Dendritic cell treated with granulocyte-macrophage colony-stimulating factor and Interleukin-4, amounts not matched to agents 40 ng/mL and 50 ng/mL, for 4 days (primary cell): ENCODE measurements around the gene DRD3.
A peak's percentile ranks its signal among the peaks of the same experiment; 100 is the strongest.

Source experiments
- H3K27ac Mint-ChIP-seq: one replicate; pipeline ENCODE4 v1.8.0; 2022; ENCODE audit warnings: mild to moderate bottlenecking, mixed read lengths
- H3K27me3 Mint-ChIP-seq: one replicate; pipeline ENCODE4 v1.8.0; 2022; ENCODE audit warnings: mild to moderate bottlenecking, mixed read lengths
- H3K36me3 Mint-ChIP-seq: one replicate; pipeline ENCODE4 v1.8.0; 2022; ENCODE audit warnings: low read depth, mixed read lengths
- H3K4me1 Mint-ChIP-seq: one replicate; pipeline ENCODE4 v1.8.0; 2022; ENCODE audit warnings: low read depth, mixed read lengths
- H3K4me3 Mint-ChIP-seq: one replicate; pipeline ENCODE4 v1.8.0; 2022; ENCODE audit warnings: mild to moderate bottlenecking, moderate library complexity, mixed read lengths
- H3K9me3 Mint-ChIP-seq: one replicate; pipeline ENCODE4 v1.8.0; 2022; ENCODE audit warnings: mixed read lengths
- intact Hi-C: fragments of 100-400 bp; cut with micrococcal nuclease; formaldehyde crosslinking; loops from one replicate; pipeline ENCODE4 v1.15.0; 2022

Gene DRD3

DNA sequence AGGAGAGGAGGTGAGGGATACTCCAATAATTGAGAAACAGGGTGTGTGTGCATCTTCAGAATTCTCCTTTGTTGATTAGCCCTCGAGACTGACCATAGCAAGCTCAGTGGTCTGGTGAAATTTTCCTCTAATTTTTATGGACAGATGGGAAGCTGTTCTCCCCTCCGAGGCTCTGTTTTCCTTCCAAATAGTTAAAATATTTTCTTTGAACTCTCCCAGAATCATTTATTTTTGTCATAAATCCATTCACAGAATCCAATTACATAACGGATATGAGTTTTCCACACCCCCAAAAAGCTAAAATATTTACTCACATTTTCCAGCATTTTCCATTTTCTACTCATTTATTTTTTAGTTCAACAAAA is 85.9 kb downstream of the DRD3 start:
- Mint-ChIP-seq H3K27me3 (no peaks in the 10 kb centered on the region), H3K4me3 (no peak overlapping the region)

DNA sequence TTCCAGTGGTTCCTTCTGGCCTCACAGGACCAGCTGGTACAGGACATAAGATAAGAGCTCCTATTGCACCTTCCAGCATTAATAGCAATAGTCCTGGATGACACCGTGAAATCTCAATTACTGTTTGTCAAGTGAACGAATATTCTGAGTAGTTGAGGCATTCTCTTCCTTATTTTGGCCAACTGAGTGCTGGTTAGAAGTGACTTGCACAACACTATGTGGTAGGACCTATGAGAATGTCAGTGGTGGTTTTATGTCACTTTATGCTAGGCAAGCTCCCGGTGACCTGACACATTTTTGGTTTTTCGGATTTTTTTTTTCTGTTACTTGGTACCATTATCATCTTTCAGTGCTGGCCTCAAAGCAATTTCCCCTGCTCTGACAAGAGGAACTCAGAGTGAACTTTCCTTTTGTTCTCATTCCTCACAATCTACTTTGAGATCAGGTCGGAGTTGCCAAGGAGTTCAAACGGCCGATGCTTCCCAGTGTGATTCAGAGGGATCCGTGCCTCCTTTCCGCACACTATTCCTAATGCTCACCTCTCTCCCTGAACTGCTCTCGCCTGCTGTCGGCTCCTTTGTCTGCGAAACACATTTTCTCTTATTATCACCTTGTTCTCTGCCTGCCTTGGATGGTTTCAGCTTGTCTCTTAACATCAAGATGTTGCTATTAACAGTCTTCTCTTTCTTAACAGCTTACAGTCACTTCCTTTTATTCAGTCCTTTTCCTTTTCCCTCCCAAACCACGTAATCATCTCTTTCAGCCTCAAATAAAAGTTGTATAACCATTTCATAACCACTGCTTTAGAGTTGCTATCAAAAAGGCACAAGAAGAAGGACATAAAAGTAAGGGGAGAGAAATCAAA is 86.5 kb downstream of the DRD3 start:
- H3K4me1 Mint-ChIP-seq, result peaks cover 25% of the 10 kb centered on the region
- peaks cover 7% of the 10 kb centered on the region for H3K36me3 Mint-ChIP-seq
- H3K27me3 Mint-ChIP-seq, result no peaks in the 10 kb centered on the region
- H3K9me3 Mint-ChIP-seq, result peaks cover 6% of the 10 kb centered on the region
- intact Hi-C loops, result no loop called here
- peak overlapping the region; percentile 14 for H3K4me3 Mint-ChIP-seq
- peak overlapping the region; percentile 3 for H3K27ac Mint-ChIP-seq

More for the DNA sequence above, 85.9 kb downstream of the DRD3 start:
- peak overlapping the region; percentile 3 for H3K27ac Mint-ChIP-seq
- peaks cover 1% of the 10 kb centered on the region for H3K36me3 Mint-ChIP-seq
- H3K9me3 Mint-ChIP-seq, result no peaks in the 10 kb centered on the region
- peaks cover 25% of the 10 kb centered on the region for H3K4me1 Mint-ChIP-seq
- intact Hi-C loops, result no loop called here

DNA sequence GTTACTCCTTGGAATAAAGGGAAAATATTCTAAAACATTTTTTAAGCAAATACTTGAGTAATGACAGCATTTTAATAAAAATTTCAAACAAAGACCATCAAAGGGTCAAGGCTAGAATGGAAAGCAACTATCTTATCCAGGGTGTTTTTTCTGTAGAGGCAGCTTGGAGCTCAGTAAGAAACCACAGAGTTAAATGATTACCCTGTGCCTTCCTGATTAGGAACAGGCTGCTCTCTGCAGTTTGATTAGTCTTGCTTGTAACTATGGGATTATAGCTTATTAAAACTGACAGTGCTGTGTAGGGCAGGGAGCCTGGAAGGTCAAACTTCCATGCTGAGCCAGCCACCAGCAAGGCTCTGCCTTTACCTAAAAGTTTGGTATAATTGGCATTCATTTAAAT is 89.2 kb downstream of the DRD3 start:
- Mint-ChIP-seq H3K4me3 (no peak overlapping the region), H3K27ac (no peak overlapping the region), H3K4me1 (peaks cover 25% of the 10 kb centered on the region), H3K27me3 (no peaks in the 10 kb centered on the region), H3K9me3 (peaks cover 8% of the 10 kb centered on the region), H3K36me3 (peaks cover 34% of the 10 kb centered on the region)
- intact Hi-C loops, result loop anchor here (10.0 kb wide), 1 partner anchor 275 kb away; no protein-coding TSS in a partner anchor

DNA sequence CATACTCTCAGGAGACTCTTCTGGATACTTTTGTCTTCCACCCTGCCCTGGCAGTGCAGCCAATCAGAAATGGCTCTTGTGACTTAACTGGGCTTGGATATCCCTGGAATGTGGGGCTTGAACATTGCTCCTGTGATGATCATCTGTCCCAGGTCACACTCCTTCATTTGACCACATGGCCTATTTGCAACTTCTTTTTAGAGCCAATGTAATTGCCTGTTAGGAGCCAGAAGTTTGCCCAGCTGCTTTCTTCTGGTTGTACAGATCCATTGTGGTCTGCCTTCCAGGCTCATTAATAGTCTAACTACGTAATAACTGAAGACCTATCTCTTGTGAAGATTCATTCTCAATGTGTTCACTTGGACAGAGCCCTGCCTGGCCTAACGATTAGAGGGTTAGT is 92.5 kb downstream of the DRD3 start:
- H3K9me3 Mint-ChIP-seq, result peaks cover 8% of the 10 kb centered on the region
- peaks cover 67% of the 10 kb centered on the region for H3K36me3 Mint-ChIP-seq
- H3K4me1 Mint-ChIP-seq, result no peaks in the 10 kb centered on the region
- no peak overlapping the region for H3K4me3 Mint-ChIP-seq
- no peak overlapping the region for H3K27ac Mint-ChIP-seq
- intact Hi-C loops, result loop anchor here (10.0 kb wide), 1 partner anchor 272 kb away; no protein-coding TSS in a partner anchor
- H3K27me3 Mint-ChIP-seq, result no peaks in the 10 kb centered on the region

DNA sequence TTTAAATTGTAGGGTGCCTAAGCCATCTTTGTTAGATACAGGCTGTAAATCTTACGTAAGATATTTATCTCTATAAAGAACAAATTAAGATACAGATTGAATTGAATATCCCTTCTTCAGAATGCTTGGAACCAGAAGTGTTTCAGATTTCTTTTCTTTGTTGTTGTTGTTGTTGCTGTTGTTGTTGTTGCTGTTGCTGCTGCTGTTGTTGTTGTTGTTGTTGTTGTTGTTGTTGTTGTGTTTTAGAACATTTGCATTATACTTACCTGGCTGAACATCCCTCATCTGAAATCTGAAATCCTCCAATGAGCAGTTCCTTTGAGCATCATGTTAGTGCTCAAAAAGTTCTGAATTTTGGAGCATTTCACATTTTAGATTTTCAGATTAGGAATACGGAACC is 95.7 kb downstream of the DRD3 start:
- Mint-ChIP-seq H3K36me3 (peaks cover 99% of the 10 kb centered on the region), H3K4me1 (no peaks in the 10 kb centered on the region), H3K27me3 (no peaks in the 10 kb centered on the region), H3K4me3 (no peak overlapping the region), H3K9me3 (peaks cover 8% of the 10 kb centered on the region), H3K27ac (no peak overlapping the region)
- intact Hi-C loops, result loop anchor here (10.0 kb wide), 1 partner anchor 268 kb away; no protein-coding TSS in a partner anchor

DNA sequence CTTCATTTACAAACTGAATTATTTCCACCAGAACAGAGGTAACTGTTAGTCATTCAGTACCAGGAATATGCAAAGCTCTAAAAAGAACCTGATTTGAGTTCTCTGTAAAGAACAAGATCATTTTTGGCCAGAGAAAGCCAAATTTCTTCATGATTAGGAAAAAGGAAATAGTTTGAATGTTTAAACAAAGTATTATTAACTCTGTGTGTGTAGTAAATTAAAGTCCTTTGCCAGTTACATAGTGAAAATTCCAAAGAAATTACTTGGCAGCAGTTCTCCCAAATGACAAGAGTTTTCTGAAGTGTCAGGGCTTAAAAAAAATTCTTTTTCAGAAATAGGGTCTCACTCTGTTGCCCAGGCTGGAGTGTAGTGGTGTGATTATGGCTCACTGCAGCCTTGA is 97.8 kb downstream of the DRD3 start:
- Mint-ChIP-seq H3K4me3 (no peak overlapping the region), H3K27ac (no peak overlapping the region), H3K36me3 (peaks cover 99% of the 10 kb centered on the region), H3K4me1 (no peaks in the 10 kb centered on the region), H3K27me3 (no peaks in the 10 kb centered on the region), H3K9me3 (no peaks in the 10 kb centered on the region)
- intact Hi-C loops, result loop anchor here (10.0 kb wide), 1 partner anchor 266 kb away; no protein-coding TSS in a partner anchor

DNA sequence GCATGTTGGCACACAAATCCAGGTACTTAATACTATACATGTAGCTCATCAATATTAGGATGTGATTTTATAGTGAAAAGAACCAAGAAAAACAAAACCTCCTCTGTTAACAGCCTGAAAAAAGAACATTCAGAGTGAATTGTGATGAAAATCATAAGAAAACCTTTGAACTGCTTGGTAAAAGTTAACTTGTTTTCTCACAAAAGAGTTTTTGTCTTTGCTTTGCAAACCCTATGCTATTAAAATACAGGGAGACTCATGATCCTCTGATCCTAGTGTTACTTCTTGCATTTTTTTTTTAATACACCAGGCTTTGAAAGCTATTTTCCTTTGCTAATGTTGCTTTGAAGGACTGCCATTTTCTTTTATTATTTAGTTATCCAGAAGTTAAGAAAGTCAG is 98.7 kb downstream of the DRD3 start:
- Mint-ChIP-seq H3K27ac (no peak overlapping the region), H3K4me3 (no peak overlapping the region), H3K36me3 (peaks cover 99% of the 10 kb centered on the region), H3K4me1 (no peaks in the 10 kb centered on the region), H3K9me3 (no peaks in the 10 kb centered on the region), H3K27me3 (no peaks in the 10 kb centered on the region)
- intact Hi-C loops, result loop anchor here (10.0 kb wide), 1 partner anchor 265 kb away; no protein-coding TSS in a partner anchor

DNA sequence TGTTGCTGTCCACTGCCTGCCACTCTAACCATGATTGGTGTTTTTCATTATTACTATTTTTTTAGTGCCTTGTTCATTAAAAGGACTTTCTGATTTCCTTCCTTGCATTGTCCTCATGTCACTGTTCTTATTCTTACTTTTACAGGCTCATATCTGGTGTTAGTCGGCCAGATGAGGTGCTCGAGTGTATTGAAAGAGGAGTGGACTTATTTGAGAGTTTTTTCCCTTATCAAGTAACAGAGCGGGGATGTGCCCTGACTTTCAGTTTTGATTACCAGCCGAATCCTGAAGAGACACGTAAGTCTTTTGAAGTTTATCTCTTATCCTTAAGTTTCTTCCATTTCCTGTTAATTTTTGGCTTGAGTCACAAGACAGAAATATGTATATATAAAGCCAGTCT is 99.1 kb downstream of the DRD3 start:
- Mint-ChIP-seq H3K36me3 (peaks cover 98% of the 10 kb centered on the region), H3K27me3 (no peaks in the 10 kb centered on the region), H3K9me3 (no peaks in the 10 kb centered on the region), H3K27ac (no peak overlapping the region), H3K4me3 (no peak overlapping the region), H3K4me1 (no peaks in the 10 kb centered on the region)
- intact Hi-C loops, result loop anchor here (10.0 kb wide), 1 partner anchor 265 kb away; no protein-coding TSS in a partner anchor

DNA sequence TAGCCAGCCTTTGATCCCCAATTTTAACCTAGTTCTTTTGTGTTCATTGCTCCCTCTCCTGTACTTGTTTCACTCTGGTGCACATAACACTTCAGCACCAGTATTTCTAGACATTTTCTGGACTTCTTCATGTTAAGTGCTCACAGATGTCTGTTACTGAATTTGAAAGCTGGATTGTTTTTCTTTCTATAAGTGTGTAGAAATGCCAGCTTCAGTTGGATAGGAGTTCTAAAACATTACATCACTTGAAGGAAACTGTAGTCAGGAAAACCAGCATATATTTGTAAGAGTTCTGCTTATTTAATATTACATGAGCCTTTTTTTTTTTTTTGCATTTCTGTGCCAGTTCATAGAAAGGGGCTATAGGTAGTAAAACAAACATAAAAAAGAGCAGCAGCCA is 100.7 kb downstream of the DRD3 start:
- Mint-ChIP-seq H3K27me3 (no peaks in the 10 kb centered on the region), H3K36me3 (peaks cover 97% of the 10 kb centered on the region), H3K9me3 (no peaks in the 10 kb centered on the region), H3K4me3 (no peak overlapping the region), H3K4me1 (no peaks in the 10 kb centered on the region), H3K27ac (no peak overlapping the region)
- intact Hi-C loops, result no loop called here
